GM23338 (cell line): ENCODE measurements around the gene CFAP100. TPM values are rescaled to one million over a fixed set of nuclear protein-coding genes. Genes with fewer than 3 reads are reported as not detected.
A peak's percentile ranks its signal among the peaks of the same experiment; 100 is the strongest.

Experiments
- ATAC-seq: fragments of 200-7000 bp; cut with Tn5 transposase; 3 replicates; pipeline ENCODE4 v1.9.1; 2020
- DNase-seq: peaks from one replicate; pipeline ENCODE4 v3.0.0-alpha.2; 2015; ENCODE audit warnings: low spot score
- H2AFZ ChIP-seq: fragments of 200-600 bp; sonication (generic); 2 replicates; pipeline ENCODE4 v1.8.0; 2016; ENCODE audit warnings: antibody characterized with exemption, mild to moderate bottlenecking, moderate library complexity
- H3F3A ChIP-seq: fragments of 200-600 bp; sonication (generic); replicated peaks from 2 replicates; pipeline ENCODE4 v1.8.0; 2017; ENCODE audit warnings: antibody characterized with exemption, mixed run types, low read depth
- H3K27ac ChIP-seq: fragments of 200-600 bp; sonication (generic); 2 replicates; pipeline ENCODE4 v1.6.1; 2016; ENCODE audit warnings: low read depth
- H3K27me3 ChIP-seq: fragments of 200-600 bp; sonication (generic); 2 replicates; pipeline ENCODE4 v1.8.0; 2016; ENCODE audit warnings: mild to moderate bottlenecking, mixed run types, moderate library complexity; ENCODE audit not compliant: insufficient read depth
- H3K36me3 ChIP-seq: fragments of 200-600 bp; sonication (generic); 2 replicates; pipeline ENCODE4 v1.8.0; 2016; ENCODE audit warnings: mild to moderate bottlenecking; ENCODE audit not compliant: insufficient read depth
- H3K4me1 ChIP-seq: fragments of 200-600 bp; sonication (generic); 2 replicates; pipeline ENCODE4 v1.8.0; 2016; ENCODE audit warnings: mild to moderate bottlenecking, moderate library complexity; ENCODE audit not compliant: insufficient read depth
- H3K4me2 ChIP-seq: fragments of 200-600 bp; sonication (generic); 2 replicates; pipeline ENCODE4 v1.7.1; 2017; ENCODE audit warnings: mixed run types
- H3K4me3 ChIP-seq: fragments of 200-600 bp; sonication (generic); 2 replicates; pipeline ENCODE4 v1.6.1; 2016; ENCODE audit warnings: mixed run types
- H3K79me2 ChIP-seq: fragments of 200-600 bp; sonication (generic); replicated peaks from 2 replicates; pipeline ENCODE4 v1.8.0; 2017; ENCODE audit warnings: mild to moderate bottlenecking; ENCODE audit not compliant: insufficient read depth
- H3K9me2 ChIP-seq: fragments of 200-600 bp; sonication (generic); 2 replicates; pipeline ENCODE4 v1.8.0; 2017; ENCODE audit not compliant: insufficient read depth
- H4K20me1 ChIP-seq: fragments of 200-600 bp; sonication (generic); replicated peaks from 2 replicates; pipeline ENCODE4 v1.8.0; 2017; ENCODE audit warnings: mild to moderate bottlenecking; ENCODE audit not compliant: insufficient read depth
- H3K27ac Mint-ChIP-seq: 2 replicates; pipeline ENCODE4 v1.8.0; 2020; ENCODE audit warnings: inconsistent platforms, mild to moderate bottlenecking, moderate library complexity, mixed read lengths
- H3K27me3 Mint-ChIP-seq: 3 replicates; pipeline ENCODE4 v1.8.0; 2022; ENCODE audit warnings: low read depth, mild to moderate bottlenecking, moderate library complexity, mixed read lengths, inconsistent platforms; ENCODE audit not compliant: insufficient read depth, poor library complexity
- H3K36me3 Mint-ChIP-seq: 3 replicates; pipeline ENCODE4 v1.8.0; 2021; ENCODE audit warnings: low read depth, mild to moderate bottlenecking, inconsistent platforms, moderate library complexity, mixed read lengths
- H3K4me1 Mint-ChIP-seq: 3 replicates; pipeline ENCODE4 v1.8.0; 2020; ENCODE audit warnings: mild to moderate bottlenecking, inconsistent platforms, mixed read lengths
- H3K4me3 Mint-ChIP-seq: 3 replicates; pipeline ENCODE4 v1.8.0; 2021; ENCODE audit warnings: moderate library complexity, mild to moderate bottlenecking, inconsistent platforms, mixed read lengths
- H3K9me3 Mint-ChIP-seq: 3 replicates; pipeline ENCODE4 v1.8.0; 2020; ENCODE audit warnings: moderate library complexity, mild to moderate bottlenecking, inconsistent platforms, mixed read lengths
- CTCF ChIP-seq, 2 experiments: fragments of 200-600 bp in 1 of 2; sonication (generic) in 1 of 2; conservative IDR thresholded peaks; 2 replicates each; pipeline versions ENCODE4 v1.5.1 to v1.6.1; 2016 to 2017; ENCODE audit warnings: antibody characterized with exemption in 2 of 2, low read depth in 2 of 2, mild to moderate bottlenecking in 2 of 2, moderate library complexity in 1 of 2
- ETS1 ChIP-seq: IDR thresholded peaks from 2 replicates; pipeline ENCODE4 v1.6.1; 2016; ENCODE audit warnings: antibody characterized with exemption
- EZH2 ChIP-seq: fragments of 200-600 bp; sonication (generic); IDR thresholded peaks from one replicate; pipeline ENCODE4 v1.8.0; 2017; ENCODE audit warnings: antibody characterized with exemption, mild to moderate bottlenecking, low read depth; ENCODE audit not compliant: unreplicated experiment
- EZH2phosphoT487 ChIP-seq: fragments of 200-600 bp; sonication (generic); IDR thresholded peaks from one replicate; pipeline ENCODE4 v1.8.1; 2018; ENCODE audit warnings: antibody characterized with exemption; ENCODE audit not compliant: unreplicated experiment
- JUNB ChIP-seq: IDR thresholded peaks from one replicate; pipeline ENCODE4 v1.6.1; 2016; ENCODE audit warnings: antibody characterized with exemption; ENCODE audit not compliant: unreplicated experiment
- POLR2AphosphoS5 ChIP-seq: IDR thresholded peaks from 2 replicates; pipeline ENCODE4 v1.6.1; 2016; ENCODE audit warnings: antibody characterized with exemption, low read depth
- STAT1 ChIP-seq: IDR thresholded peaks from one replicate; pipeline ENCODE4 v1.6.1; 2016; ENCODE audit warnings: antibody characterized with exemption; ENCODE audit not compliant: unreplicated experiment
- ZNF114 ChIP-seq: fragments of 250-450 bp; sonication (Bioruptor Pico); IDR thresholded peaks from 2 replicates; pipeline ENCODE4 v1.5.0; 2020; ENCODE audit warnings: mild to moderate bottlenecking, moderate library complexity
- polyA plus RNA-seq: library from polyadenylated mRNA; unstranded; fragments of >200 nt; fragmentation: Nextera tagmentation; extraction: Ambion mirVana; gene quantifications from 2 replicates; pipeline ENCODE4 v1.2.1, GENCODE V29; 2016
- total RNA-seq: library from RNA; depleted of rRNA; stranded (reverse); fragments of >200 nt; shearing (Covaris generic); gene quantifications from 2 replicates; pipeline ENCODE4 v1.2.3, GENCODE V29; 2014
- TF ChIP-seq, protein P1 (sequence below): IDR thresholded peaks from one replicate; pipeline ENCODE4 v1.6.1; 2018; ENCODE audit warnings: antibody characterized with exemption; ENCODE audit not compliant: unreplicated experiment

CFAP100 gene
- total and polyA plus RNA-seq, 2 experiments from 2014 or later, result 0.07 TPM; not detected in 1

DNA sequence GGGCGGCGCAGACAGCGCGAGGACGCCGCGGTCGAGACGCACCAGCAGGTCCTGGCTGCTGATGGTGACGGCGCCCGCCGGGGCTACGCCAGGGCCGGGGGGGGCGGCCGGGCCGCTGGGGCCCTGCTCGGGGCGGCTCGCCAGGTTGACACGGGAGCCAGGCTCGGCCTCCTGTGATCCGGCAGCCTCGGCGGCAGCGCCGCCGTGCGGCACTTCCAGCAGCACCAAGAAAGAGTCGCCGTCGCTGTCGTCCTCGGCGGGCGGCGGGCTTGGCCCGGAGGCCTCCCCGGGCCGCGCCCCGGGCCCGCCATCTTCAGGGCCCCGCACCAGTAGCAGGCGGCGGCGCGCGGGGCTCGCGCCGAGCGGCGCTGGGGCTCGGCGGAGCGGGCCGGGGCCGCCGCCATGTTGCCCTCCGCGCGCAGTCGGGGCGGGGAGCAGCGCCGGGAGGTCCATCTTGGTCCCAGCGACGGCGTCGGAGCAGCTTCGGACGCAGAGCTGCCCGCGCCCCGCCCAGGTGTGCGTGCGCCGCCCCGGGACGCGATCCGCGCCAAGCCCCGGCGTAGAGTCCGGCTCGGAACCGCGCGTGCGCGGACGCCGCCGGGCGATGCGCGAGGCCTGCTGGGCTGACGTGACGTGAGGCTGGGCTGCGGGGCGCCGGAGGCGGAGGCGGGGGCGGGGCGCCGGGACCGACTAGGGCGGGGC is 80.9 kb downstream of the CFAP100 start, which contains the start of gene ZXDC (continued):
- TF ChIP-seq, protein P1, sequence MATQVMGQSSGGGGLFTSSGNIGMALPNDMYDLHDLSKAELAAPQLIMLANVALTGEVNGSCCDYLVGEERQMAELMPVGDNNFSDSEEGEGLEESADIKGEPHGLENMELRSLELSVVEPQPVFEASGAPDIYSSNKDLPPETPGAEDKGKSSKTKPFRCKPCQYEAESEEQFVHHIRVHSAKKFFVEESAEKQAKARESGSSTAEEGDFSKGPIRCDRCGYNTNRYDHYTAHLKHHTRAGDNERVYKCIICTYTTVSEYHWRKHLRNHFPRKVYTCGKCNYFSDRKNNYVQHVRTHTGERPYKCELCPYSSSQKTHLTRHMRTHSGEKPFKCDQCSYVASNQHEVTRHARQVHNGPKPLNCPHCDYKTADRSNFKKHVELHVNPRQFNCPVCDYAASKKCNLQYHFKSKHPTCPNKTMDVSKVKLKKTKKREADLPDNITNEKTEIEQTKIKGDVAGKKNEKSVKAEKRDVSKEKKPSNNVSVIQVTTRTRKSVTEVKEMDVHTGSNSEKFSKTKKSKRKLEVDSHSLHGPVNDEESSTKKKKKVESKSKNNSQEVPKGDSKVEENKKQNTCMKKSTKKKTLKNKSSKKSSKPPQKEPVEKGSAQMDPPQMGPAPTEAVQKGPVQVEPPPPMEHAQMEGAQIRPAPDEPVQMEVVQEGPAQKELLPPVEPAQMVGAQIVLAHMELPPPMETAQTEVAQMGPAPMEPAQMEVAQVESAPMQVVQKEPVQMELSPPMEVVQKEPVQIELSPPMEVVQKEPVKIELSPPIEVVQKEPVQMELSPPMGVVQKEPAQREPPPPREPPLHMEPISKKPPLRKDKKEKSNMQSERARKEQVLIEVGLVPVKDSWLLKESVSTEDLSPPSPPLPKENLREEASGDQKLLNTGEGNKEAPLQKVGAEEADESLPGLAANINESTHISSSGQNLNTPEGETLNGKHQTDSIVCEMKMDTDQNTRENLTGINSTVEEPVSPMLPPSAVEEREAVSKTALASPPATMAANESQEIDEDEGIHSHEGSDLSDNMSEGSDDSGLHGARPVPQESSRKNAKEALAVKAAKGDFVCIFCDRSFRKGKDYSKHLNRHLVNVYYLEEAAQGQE, result no peak
- no peak for TF ChIP-seq EZH2phosphoT487
- peak in 1 of 2 experiments; percentile 50; a peak in 2 of 4 replicates for TF ChIP-seq CTCF (conservative IDR thresholded peaks at IDR 0.05; ENCODE audit: low read depth in 2 of 2)
- TF ChIP-seq ETS1, result no peak
- peak; percentile 73 for TF ChIP-seq POLR2AphosphoS5
- TF ChIP-seq STAT1, result no peak

DNA sequence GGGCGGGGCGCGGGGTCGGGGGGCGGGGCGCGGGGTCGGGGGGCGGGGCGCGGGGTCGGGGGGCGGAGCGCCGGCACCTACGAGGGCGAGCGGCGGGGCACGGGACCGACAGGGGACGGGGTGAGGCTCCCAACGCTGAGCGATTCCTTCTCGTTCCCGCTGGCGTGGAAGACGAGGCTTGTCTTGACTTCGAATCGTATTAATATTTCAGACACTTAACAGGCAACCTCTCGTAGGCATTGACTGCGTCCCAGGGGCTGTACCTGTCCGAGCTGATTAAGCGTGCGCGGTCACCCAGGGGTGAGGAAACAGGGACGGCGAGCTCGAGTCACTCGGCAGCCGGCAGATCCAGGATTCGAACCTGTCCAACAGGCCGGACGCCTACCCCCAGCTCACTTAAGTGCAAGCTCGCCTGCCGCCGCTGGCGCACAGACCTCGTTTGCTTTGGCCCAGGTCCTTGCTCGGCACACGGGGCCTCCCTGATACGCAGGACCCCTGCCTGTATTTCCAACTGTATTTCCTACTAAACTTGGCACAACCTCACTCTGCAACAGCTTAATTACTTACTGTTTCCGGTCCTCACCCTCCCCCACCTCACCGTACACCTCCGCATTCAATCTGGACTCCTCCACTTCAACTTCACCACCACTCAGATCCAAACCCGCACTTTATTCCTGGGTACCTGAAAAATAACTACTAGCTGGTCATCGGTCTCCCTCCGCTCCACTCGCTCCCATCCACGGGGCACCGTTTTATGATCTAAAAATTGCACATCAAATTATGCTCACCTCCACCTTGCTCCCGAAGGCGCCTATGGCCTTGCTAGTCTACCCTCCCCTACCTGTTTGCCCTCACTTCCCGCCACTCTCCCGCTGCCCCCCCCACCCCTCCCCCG is 81.7 kb downstream of the CFAP100 start:
- Histone ChIP-seq H3K9me2 (no peaks in the 10 kb centered on the region), H3K36me3 (peaks cover 4% of the 10 kb centered on the region; the same call in 1 of the 2 replicates), H2AFZ (peak overlapping the region; percentile 92), H3K4me2 (peak overlapping the region; percentile 88), H3K27me3 (no peaks in the 10 kb centered on the region), H3K79me2 (peaks cover 34% of the 10 kb centered on the region), H3K27ac (peak overlapping the region; percentile 69; the same call in 1 of the 2 replicates), H3K4me1 (peaks cover 18% of the 10 kb centered on the region), H3F3A (no peaks in the 10 kb centered on the region), H3K4me3 (peak overlapping the region; percentile 76), H4K20me1 (peaks cover 30% of the 10 kb centered on the region)
- peaks cover 37% of the 10 kb centered on the region for H3K4me1 Mint-ChIP-seq
- H3K4me3 Mint-ChIP-seq, result peak overlapping the region; percentile 73
- peak overlapping the region; percentile 82 for H3K27ac Mint-ChIP-seq
- peaks cover 2% of the 10 kb centered on the region for H3K27me3 Mint-ChIP-seq
- peak; percentile 78 for DNase-seq
- peak; percentile 38 for ATAC-seq
- peaks cover 21% of the 10 kb centered on the region for H3K36me3 Mint-ChIP-seq
- H3K9me3 Mint-ChIP-seq, result no peaks in the 10 kb centered on the region; the same call in 2 of the 3 replicates
- TF ChIP-seq EZH2 (no peak), JUNB (no peak), POLR2AphosphoS5 (peak; percentile 81), STAT1 (no peak), ZNF114 (CRISPR knock-in tag) (no peak)
